Astrocyte (in vitro differentiated cells and primary cell): ENCODE results near the gene GPRC5D.

ENCODE experiments used
- CTCF ChIP-seq: IDR thresholded peaks from 2 replicates; pipeline ENCODE4 v1.5.1; 2011; ENCODE audit warnings: low read depth, mild to moderate bottlenecking, inconsistent platforms, low read length, moderate library complexity; ENCODE audit not compliant: insufficient read depth
- EZH2 ChIP-seq: IDR thresholded peaks from 2 replicates; pipeline ENCODE4 v1.6.1; 2012; ENCODE audit warnings: mild to moderate bottlenecking, low read length, inconsistent platforms; ENCODE audit not compliant: insufficient read depth

GRCh38 chr12:12982331-12982730 is 30.4 kb upstream of the GPRC5D start:
- TF ChIP-seq CTCF: no peak
- no peak for TF ChIP-seq EZH2
